Midbrain (tissue), 1 donor: Measurements from ENCODE around the gene SKIC8.

ENCODE experiments used
- DNase-seq: peaks from one replicate; lab custom pipeline; 2025; lab: John Stamatoyannopoulos, UW

SKIC8 gene

DNA sequence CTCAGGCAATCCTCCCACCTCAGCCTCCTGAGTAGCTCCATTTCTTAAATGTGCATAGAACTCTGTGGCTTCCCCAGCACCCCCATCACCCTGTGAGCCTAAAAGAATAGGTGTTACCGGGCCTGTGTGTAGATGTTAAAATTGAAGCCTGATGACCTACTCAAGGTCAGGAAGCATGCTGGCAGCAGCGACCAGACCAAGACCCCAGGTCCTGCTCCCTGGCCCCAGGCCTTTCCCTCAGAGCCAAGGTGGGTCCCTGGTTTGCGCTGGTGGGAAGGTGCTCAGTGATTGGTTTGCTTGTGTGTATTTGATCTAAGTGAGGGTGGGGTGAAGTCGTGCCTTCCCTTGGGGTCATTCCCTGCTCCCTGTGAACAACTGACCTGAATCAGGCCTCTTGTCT lies 22.4 kb upstream of the SKIC8 start:
- DNase-seq = no peak

DNA sequence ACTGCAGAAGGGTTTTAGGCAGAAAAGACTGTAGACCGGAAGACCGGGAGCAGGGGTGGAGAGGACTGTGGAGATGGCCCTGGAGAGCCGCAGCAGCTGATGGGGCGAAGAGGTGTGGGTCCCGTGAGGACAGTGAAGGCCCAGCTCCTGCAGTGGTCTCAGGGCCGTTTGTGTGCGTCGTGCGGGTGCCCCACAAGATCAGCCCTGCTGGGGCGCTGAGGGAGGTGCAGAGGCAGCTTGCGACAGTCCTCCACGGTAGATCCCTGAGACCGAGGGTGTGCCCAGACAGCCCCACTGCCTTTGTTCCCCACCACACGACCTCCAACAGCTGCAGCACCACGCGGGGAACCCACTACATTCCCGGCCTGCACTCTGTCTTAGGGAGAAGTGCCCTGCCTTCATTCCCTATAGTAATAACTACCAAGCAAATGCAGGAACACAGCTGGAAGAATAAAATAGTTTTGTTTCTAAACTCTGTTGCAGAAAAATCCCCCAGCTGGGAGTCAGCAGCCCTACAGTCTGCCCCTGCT lies 21.7 kb upstream of the SKIC8 start:
- no peak for DNase-seq

DNA sequence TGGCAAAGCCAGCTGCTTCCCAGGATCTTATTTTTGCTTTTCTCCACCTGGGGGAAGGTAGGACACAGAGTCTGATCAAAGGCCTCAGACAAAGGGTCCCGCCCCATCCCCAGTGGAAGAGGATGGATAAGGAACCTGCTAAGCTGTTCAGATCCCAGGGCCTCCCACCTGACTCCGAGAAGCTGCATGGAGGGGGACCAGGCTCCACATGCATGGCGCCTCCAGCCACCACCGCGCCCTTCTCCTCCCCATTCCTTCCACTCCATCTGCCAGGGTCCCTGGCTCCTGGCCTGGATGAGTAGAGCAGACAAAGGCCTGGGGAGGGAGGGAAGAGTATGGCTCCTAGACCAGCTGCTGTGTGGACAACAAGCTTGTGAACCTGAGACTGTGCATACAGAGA lies 20.8 kb upstream of the SKIC8 start:
- no peak for DNase-seq

DNA sequence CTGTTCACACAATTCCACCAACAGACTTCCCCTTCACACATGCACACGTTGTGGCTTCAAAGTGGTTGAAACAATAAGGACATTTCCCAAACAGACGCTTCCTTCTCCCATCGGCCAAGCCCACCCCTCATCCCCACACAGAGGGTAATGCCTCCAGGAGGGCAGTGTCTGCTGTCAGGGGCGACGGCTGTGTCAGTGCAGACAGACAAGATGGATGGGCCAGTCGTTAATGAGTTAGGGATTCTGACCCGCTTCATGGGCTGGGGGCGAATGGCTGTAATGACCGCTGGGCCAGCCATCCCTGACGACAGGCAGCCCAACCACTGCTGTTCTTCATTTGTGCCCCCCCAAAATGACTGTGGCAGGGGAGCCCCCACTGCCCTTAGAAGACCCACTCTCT lies 20.2 kb upstream of the SKIC8 start:
- DNase-seq = no peak

DNA sequence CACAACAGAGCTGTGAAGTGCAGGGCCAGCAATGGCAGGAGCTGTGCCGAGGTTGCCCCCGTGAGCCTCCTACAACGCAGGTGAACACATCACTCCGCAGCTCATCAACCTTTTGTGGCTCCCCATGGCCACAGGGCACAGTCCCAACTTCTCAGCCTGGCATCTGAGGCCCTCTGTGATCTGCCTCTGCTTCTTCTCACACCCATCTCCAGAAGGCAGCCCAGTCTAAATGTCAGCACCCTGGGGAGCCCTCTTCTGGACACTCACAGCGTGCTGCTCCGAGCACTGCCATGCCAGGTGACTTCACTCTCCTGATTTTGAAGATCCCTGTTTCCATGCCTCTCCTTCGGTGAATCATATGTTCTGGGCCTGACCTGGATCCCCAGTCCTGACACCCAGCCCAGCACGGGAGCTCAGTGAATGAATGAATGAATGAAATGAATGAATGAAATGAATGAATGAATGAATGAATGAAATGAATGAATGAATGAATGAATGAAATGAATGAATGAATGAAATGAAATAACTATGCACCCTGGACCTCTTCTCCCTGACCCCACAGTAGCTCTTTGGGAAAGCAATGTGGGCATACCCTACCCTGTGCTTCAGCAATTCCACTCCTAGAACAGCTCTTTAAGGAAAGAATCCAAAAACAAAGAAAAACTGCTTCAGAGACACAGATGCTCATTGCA lies 17.9 kb upstream of the SKIC8 start:
- DNase-seq = no peak

DNA sequence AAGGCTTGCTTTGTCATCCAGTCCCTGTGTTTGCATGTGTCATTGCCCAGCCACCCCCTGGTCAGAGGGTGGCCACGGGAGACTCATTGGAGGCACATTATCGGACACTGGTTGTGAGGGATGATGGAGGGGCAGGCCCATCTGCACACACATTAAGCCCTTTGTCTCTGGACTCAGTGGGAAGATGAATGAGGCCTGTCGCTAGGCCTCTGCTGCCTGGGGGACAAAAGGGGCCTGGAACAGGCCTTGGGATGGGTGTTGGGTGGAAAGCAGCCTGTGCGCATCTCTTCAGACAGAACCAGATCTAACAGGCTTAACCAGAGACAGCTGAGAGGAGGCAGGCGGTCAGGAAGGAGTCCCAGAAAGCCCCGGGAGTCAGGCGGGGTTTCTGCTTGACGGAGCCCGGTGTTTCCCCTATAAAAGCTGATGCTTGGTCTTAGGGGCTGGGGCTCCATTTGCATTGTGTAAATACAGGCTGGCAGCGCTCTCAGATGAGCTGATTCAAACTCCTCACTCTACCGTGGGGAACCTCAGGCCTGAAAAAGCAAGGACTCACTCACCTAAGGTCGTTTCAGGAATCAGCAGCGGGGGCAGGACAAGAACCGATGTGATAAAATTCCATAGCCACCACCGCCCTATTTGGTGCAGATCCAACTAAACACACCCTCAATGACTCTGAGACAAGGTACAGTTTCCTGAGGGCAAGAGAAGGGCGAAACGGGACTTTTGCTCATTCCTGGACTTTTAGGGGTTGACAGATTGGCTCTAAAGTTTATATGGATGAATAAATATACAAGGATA lies 17.1 kb upstream of the SKIC8 start:
- DNase-seq = peak; percentile 82

DNA sequence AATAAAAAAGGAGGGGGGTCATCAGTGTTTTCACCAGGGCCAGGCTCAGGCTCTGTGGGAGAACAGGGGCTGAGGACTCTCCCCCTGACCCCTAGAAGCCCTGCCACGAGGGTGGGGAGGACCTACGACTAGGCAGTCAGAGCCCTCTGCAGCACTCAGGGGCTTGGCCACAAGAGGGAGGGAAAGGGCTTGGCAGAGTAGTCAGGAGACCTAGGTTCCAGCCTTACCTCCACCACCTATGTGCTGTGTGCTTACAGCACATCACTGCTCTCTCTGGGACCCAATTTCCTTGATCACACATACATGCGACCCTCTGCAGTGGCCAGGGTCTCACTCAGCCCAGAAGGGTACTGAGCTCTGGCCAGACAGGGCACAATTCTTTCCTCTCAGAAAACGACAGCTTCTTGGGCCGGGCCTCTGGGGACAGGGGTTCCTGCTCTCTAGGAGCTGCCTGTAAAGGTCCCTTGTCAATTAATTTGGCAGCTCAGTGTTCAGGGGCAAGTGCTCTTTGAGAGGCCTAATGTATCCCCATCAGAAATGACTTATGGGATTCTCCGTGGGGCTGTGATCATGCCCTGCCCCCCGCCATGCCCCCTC lies 16.4 kb upstream of the SKIC8 start:
- no peak for DNase-seq

DNA sequence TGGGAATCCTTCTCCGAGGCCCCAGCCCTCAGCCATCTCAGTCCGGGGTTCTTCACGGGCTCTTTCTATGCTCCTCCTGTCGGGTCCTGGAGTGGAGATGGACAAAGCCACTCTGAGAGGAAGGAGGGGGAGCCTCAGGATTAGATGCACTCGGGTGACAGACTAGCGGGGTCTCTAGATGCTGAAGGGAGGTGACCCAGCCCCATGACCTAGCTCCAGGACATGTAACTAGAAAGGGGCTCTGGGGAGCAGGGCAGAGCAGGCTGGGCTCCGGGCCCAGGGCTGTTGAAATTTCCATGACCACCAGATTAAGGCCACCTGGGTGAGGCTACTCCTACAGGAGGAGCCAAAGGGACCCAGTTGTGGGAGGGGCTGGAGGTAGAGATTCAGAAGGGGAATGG lies 14.8 kb upstream of the SKIC8 start:
- DNase-seq = no peak

DNA sequence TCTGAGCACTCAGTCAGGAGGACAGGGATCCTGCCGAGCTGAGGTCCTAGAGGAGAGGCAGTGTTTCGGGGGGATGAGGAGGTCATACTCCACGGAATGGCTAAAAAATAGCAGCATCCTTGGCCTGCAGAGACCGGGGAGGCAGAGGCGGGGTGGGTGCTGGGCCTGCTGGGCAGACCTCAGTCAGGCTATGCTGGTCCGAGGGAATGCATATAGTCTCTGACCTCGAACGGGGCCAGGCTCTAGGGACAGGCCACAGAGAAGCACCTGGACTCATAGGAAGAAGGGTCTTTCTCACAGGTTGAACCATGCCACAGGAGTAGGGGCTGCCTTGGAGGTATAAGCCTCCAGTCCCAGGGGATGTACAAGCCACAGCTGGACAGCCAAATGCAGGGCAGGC lies 14.0 kb upstream of the SKIC8 start:
- no peak for DNase-seq

DNA sequence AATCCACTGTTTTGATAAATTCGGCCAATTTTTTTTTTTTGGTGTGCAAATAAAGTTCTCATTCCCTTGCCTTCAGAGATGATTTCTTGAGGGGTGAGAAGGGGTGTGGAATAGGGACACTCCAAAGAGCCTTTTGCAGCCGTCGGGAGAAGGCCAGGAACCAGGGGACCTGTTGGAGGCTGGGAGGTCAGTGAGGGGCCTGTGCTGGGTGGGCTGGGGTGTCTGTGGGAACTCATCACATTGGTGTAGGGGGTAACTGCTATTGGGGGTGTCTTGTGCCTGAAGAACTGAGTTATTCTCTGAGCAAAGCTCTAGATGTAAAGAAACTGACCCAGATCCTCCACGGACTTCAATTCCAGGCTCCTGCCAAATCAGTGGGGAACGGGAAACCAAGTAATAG lies 13.5 kb upstream of the SKIC8 start:
- DNase-seq = no peak

DNA sequence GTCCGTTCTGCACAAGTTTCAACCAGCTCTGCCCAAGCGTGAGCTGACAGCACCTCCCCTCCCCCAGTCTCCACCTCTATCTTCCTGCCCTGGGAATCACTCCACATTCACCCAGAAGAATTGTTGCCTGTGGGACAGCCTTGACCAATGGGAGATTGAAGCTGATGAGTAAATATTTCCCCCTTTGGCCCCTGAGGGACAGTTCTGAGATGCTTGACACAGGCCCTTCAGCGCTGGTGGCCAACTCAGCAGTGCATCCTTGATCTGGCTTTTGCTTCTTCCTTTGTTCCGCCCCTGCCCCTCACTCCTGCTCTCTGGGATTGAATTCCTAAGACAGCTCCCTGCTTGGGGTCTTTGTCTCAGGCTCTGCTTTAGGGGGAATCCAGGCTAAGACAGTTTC lies 13.1 kb upstream of the SKIC8 start:
- no peak for DNase-seq

DNA sequence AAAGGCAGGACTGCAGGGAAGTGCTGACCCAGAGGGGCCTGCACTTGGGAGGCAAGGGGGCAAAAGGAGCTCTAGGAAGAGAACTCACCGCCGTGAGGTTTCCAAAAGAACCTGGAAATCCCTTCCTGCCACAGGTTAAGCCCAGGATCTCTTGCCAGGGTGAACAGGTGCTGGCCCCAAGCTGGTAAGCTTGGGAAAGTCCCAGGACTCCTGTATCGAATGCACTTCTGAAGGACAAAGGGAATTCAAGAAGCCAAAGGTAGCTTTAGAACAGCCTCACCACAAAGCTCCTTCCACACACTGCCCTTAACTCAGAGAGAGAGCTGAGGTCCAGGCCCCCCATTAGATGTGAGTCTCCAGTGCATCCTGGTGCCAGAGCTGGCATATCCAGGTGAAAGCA lies 11.9 kb upstream of the SKIC8 start:
- no peak for DNase-seq

DNA sequence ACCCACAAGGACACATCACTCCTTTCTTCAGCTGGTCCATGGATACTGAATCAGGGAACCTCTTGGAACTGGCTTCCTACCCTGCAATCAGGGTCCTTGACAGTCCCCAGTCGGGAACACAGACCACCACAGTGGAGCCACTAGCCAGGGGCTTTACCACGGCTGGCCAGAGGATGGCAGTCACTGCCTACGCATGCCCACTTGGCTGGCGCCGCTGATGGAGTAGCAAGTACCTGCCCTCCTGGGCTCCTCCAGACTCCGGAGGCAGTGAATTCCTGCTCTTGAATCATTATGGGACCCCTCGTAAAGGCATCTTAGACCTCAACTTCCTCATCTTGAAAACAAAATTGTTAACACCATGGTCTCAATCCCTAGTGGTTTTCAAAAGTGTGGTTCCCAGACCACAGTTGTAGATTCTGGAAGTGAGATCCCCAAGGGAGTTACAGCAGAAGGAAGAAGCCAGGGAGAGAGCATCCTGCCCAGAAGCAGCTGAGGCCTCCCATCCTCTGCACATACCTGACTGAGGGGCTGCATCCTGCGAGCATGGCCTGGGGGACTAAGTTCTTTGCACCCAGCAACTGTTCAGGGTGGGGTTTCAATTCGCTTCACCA lies 9.1 kb upstream of the SKIC8 start:
- peak; percentile 66 for DNase-seq

DNA sequence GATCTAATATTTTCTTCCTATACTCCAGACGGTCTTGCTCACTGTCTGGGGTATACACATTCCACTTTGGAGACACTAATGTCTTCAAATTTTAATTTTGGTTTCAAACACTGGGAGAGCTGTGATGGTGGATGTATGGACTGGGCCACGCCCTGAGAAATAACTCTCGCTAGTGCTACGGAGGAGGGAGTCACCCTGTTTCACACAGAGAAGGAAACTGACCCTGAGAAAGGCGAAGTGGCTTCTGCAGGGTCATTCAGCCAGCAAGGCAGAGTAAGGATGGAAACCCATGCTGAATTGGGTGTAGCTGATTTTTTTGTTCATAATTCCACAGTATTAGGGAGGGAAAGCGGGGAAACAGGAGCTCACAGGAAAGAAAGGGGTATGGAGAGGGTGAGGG lies 8.6 kb upstream of the SKIC8 start:
- DNase-seq = no peak

DNA sequence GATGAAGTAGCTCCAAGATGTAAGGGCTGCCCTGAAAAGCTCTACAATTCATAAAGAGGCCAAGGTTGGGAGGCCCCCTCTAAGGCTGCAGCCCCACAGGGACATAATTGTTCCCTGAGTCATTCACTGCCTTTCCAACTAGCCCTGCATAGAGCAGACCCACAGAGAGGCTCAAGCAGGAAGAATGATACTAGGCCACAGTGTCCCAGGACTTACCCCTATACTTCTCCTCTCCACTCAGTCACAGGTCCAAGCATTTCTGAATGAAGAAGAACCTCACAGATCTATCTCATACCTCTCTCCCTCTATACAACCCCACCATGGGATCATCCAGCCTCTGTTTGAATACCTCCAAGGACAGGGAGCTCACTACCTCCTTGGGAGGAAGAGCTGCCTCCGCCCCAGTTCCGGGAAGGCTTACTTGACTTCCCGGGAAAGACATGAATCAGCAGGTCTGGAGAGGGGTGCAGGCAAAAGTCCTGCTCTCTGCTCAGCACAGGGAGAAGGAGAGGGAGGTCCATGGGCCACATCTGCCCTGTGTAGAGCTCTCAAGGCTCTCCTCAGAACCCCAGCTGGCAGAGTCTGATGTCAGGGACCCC lies 6.9 kb upstream of the SKIC8 start:
- no peak for DNase-seq

DNA sequence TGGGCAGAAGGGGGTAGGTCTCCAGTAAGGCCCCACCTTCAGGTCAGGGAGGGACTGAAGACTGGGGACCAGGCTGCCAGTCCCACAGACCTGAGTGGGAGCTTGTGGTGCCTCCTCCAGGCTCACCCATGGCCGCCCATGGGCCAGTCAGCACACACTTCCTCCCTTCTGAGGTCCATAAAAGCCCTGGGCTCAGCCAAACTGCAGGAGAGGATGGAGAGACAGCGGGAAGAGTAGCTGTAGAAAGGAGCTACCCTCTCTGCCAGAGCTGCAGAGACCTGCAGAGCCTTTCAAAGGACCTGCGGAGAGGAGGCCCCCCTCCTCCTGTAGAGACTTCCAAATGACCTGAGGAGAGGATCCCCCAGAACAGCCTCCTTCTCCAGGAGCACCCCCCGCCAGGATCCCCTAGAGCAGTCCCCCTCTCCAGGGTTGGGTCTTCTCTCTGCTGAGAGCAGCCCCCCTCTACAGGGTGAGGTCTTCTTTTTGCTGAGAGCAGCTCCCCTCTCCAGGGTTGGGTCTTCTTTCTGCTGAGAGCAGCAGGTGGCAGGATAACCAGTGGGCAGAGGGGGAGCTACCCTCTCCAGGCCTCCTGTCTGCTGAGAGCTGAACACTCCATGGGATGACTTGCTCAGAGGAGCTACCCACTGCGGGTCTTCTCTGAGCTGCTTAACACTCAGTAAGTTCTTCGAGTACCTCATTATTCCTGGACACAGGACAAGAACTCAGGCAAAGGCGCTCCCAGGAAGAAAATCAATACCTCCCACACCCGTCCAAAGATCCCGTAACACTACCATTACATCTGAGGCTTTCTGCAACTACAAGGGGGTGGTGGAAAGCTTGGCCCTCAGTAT lies 5.0 kb upstream of the SKIC8 start:
- no peak for DNase-seq

DNA sequence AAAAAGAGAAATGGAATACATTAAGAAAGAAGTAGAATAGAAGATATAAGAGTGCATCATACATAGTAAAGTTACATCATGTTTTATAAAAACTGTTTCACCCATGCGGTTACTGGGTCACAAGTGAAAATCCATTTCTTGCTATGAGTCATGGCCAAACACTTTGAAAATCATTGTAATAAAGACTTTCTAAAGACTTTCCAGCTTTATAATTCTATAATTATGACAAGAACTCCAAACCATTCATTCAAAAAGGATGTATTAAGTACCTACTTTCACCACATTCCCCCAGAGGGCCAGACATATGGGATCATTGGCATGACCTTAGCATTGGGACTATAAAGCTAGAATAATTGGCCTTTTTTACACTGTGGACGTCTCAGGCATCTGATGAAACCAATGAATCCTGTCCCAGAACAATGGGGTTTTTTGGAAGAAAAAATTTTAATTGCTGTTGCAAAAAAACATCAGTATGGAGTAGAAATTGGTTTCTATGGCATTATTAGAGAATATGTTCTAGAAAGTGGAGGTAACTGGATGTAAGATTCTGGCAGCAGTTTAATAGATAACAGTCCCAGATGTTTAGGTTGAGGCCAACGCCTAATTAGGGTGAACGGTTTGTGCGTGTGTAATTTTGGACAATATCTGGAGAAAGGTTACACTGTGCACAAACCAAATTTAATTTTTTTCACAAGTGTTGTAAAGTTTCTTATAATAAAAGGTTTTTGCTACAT lies 3.3 kb upstream of the SKIC8 start:
- DNase-seq = no peak

DNA sequence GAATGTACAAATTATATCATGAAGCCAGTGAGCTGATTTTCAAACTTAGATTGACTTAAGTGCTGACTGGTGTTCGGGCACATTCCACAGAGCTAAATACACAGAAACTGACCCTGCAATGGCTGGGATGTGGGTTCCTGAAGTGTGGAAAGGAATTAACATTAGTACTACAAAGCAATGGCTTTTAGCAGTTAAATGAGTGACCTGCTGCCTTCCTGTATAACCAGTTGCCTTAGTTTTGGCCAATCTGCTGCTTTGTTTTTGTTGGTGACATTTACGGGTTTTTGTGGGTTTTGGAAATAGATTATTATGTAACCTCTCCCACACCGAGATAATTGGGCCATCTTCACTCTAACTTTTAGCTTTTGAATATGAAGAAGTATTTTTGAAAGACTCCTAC lies 2.4 kb upstream of the SKIC8 start:
- DNase-seq = no peak

DNA sequence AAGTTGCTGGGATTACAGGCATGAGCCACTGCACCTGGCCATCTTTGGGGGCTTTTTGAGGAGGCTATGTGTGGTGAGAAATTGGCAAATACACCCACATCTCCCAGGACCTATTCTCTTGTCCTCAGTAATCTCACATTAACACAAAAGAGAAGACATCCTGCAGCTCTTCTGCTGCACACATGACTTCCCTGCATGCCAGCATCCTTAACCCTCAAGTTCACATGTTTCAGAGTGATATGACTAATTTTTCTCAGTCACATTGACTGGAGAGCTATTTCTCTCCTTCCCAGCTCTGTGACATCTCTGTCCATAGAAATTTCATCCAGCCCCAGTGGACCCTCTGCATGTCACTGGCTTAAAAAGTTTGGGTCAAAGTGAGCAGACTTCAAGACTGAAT lies 1.9 kb upstream of the SKIC8 start:
- no peak for DNase-seq

DNA sequence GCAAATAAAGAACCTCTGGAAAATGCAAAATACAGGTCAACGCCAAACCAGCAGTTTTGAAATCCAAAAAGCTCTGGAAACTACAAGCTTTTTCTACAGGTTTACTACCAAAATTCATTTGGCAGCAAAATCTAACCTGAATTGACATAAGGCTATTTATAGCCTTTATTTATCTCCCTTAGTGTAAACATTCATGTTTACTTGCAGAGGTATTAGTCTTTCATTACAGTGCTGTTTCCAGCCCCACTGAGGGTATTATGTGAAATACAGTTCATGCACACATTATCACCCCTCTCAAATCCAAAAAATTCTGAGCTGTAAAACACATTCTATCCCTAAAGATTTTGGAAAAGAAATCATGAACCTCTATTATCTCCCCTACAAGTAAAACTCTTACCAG lies 7.2 kb downstream of the SKIC8 start:
- DNase-seq = no peak

DNA sequence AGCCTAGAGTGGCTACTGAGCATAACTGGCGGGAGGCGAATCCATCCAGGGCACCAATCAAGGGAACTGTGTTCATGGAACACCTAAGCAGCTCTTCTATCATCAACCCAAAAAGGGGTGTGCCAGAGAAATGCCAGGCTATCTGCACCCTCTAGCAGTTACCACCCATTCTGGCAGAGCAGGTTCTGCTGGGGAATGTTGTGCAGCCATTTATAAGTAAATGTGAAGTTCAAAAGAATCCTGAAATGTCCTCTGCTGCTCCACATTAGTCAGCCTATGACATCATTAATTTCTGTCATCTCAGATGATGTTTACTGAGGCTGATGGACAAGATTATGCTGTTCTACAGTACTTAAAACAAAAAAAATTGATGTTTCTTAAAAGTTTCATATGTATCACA lies 7.7 kb downstream of the SKIC8 start:
- no peak for DNase-seq
